HG02763 (cell line): ENCODE measurements around the gene SALL4.
"Not testable (repeated sequence)": the region's sequence is repeated elsewhere in the genome, so short reads cannot be mapped to it uniquely, and the experiment has no call there.

ENCODE experiments used
- ATAC-seq: cut with Tn5 transposase; IDR thresholded peaks from one replicate; pipeline ENCODE4 v1.9.1; 2021; ENCODE audit warnings: mild to moderate bottlenecking, moderate library complexity; ENCODE audit not compliant: unreplicated experiment

Gene SALL4

GRCh38 chr20:51767867-51768758 is 34.2 kb downstream of the SALL4 start, which contains the start of gene ATP9A:
Gene ATP9A (minus strand): TSS chr20:51768390. CDS start chr20:51768369, 21 bp downstream.
- ATAC-seq = no peak

GRCh38 chr20:51766994-51767866 is 35.1 kb downstream of the SALL4 start:
- ATAC-seq = no peak

GRCh38 chr20:51765381-51765780 is 36.9 kb downstream of the SALL4 start:
- not testable (repeated sequence) for ATAC-seq

DNA sequence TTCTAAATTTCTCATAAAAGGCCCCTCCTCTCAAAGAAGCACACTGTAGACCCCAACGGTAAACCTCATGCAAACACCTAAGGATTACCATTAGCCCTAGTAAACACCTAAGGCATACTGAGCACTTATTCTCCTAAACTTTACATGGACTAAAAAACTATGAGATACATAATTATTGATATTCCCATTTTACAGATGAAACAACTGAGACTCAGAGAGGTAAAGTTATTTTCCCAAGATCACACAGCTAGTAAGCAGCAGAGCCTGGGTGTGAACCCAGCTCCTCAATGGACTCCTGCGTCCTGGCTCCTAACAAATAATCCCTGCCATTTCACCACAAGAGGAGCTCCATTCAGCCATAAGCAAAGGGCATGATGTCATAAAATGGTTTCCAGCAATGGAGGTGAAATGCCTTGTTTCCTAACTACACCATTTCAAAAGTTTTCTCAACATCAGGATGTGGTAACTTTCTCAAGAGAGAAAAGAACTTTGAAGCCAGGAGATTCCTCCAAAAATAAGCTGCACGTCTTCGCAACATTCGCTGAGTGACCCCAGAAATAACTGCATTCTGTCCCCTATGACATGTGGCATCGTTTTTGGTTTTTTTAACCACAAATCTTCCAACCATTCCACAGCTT is 38.2 kb downstream of the SALL4 start:
- no peak for ATAC-seq

- ATAC-seq = no peak
Measured at GRCh38 chr20:51760905-51761546, 41.3 kb downstream of the SALL4 start.

DNA sequence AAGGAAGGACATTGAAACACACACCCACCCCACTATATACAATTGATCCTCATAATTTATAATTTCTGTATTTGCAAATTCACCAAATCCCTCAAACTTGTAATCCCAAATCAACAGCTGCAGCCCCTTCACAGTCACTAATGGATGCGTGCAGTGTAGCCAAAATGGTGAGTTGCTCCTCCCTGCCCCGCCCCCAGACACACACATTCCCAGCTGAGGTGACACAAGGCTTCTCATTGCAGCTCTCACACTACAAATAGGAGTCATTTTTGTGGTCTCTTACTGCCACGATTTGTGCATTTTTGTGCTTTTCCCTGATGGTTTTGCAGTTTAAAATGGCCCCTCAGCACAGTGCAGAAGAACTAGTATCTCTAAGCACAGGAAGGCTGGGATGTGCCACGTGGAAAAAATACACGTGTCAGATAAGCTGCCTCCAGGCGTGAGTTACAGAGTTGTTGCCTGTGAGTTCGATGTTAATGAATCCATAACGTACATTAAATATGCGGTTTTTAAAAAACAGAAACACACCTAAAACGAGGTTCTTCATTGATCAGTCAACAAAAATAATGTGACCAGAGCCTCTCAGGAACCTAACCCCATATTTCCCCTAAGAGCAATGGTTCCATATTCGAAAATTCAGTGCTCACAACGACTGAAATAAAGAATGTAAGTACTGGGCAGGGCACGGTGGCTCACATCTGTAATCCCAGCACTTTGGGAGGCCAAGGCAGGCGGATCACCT is 42.4 kb downstream of the SALL4 start:
- ATAC-seq = no peak

DNA sequence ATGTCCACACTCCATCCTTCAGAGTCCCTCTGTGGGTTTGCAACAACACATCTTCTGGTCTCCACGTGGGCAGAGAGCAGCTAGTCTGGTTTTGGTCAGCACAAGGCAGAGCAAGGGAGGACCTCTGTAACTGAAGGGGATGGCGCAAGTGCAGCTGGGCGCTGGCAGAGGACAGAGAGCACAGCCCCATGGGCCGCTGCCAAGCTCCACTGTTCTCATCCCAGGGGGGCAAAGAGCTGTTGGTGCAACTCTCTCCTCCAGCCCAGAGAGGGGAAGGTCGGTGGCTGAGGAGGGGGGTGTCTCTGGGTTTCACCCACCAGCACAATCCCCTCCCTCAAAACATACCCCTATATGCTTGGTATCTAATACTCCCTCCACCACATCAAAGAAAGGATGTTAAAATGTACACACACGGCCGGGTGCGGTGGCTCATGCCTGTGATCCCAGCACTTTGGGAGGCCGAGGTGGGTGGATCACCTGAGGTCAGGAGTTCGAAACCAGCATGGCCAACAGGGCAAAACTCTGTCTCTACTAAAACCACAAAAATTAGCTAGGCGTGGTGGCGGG is 43.3 kb downstream of the SALL4 start:
- no peak for ATAC-seq

DNA sequence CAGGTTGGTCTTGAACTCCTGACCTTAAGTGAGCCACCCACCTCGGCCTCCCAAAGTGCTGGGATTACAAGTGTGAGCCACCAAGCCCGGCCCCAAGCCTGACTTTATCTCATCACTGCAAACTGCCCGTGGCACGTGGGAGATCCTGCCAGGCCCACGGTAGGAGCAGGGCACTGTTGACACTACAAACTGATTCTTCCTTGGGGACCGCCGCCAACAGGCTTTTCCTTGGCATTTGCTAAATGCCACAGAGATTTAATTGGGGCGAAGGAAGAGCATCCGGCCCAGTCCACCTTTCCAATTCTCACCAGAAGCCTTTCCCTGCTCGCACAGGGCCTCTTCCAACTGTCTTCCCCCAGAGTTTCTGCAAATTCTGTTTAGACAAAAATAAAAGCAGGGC is 45.1 kb downstream of the SALL4 start:
- ATAC-seq = no peak

- no peak for ATAC-seq
Measured at GRCh38 chr20:51756653-51757052, 45.7 kb downstream of the SALL4 start.

- ATAC-seq = not testable (repeated sequence)
Measured at GRCh38 chr20:51753220-51753619, 49.1 kb downstream of the SALL4 start.

DNA sequence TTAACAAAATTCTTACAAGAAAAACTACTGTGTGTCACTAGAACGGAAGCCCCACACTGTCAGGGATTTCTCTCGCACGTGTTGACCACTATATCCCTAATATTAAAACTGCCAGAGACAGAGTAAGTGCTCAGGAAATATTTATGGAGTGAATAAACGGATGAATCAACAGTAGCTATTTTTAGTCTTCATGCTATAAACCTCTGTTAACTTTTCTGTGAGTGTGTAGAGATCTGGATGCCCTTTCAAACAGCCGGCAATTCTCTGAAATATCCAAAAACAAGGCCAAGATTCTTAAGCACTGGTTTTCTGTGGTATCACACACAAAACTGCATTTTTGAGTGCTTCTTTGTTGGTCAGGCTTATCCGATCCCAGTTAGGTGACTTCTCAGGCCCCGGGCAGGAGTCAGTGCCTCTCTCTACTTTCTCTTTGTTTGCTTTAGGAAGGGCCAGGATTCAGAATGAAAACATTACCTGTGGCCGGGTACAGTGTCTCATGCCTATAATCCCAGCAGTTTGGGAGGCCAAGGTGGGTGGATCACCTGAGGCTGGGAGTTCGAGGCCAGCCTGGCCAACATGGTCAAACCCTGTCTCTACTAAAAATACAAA is 49.9 kb downstream of the SALL4 start:
- ATAC-seq = no peak

GRCh38 chr20:51750770-51751388 is 51.4 kb downstream of the SALL4 start:
- no peak for ATAC-seq

DNA sequence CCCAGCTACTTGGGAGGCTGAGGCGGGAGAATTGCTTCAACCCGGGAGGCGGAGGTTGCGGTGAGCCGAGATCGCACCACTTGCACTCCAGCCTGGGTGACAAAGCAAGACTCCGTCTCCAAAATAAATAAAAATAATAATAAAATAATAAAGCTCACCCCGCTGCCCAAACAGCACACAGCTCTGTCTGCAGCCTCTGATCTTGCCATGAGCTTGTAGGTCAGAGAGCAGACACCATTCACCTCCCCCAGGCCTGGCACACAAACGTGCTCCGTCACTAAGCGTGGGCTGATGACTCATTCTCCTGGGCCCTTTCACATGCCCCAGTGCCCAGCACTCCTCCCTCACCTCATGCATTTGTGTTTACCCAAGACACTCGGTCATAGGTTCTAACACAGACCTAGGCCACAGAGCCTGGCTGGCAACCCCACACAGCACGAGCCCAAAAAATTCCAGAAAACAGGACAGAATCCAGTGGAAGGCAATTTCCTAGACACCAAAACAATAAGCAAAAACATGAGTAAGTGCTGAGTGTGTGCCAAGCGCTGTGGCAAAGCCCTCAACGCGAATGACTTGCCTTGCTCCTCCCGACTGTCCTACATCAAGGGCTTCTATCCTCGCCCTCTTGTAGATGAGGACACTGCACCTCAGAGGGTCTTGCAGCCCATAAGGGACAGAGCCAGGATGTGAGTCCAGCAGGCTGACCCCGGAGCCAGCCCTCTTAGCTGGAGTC is 52.1 kb downstream of the SALL4 start:
- no peak for ATAC-seq

GRCh38 chr20:51749674-51750036 is 52.7 kb downstream of the SALL4 start:
- ATAC-seq = no peak

DNA sequence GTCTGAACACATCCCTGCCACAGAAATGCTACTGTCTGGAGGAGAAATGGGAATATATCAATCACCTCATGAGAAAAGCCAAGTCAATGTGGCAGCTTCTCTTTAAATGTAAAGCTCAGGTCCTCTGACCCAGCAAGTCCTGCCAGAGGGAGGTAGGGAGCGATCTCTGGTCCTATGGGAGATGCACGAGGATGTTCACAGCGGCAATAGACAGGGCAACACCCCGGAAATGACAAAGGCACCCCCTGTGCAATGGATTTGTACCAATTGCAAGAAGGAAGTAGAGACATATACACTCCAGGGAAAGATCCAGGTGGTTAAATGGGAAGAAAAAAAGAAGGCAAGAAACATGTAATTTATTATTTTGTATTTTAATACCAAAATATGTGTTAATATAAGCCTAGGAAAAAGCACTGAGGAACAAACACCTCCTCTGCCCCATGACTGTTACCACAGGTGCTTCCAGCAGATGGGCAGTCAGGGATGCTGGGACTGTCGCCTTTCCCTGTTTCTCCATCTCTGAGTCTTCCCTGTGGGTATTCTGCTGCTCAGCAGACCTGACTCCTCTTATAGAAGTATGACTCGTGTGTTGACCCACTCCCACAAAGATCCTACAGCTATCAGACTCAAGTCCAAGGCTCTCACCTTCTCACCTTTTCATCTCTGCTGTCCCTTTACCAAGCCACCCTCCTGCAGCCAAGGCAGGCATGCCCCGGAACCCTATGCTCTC is 55.0 kb downstream of the SALL4 start:
- ATAC-seq = no peak

DNA sequence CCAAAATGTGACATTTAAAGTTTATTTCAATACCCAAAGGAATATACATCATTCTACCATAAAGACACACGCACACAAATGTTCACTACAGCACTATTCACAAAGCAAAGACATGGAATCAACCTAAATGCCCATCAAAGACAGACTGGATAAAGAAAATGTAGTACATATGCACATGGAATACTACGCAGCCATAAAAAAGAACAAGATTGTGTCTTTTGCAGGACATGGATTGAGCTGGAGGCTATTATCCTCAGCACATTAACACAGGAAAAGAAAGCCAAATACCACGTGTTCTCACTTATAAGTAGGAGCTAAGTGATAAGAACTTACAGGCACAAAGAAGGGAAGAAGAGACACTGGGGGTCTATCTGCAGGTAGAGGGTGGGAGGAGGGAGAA is 56.5 kb downstream of the SALL4 start:
- ATAC-seq = no peak

GRCh38 chr20:51740838-51741237 is 61.5 kb downstream of the SALL4 start:
- ATAC-seq = no peak

DNA sequence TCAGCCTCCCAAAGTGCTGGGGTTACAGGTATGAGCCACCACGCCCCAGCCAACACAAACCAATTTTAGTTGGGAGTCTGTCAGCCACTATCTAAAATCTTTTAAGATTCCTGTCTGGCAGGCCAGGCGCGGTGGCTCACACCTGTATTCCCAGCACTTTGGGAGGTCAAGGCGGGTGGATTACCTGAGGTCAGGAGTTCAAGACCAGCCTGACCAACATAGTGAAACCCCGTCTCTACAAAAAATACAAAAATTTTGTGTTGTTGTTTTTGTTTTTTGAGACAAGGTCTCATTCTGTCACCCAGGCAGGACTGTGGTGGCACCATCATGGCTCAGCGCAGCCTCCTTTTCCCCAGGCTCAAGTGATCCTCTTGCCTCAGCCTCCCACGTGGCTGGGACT is 62.0 kb downstream of the SALL4 start:
- ATAC-seq = not testable (repeated sequence)
